Kidney tubule cell (primary cell): ENCODE results near the gene PHEX.

ENCODE experiments used
- DNase-seq: peaks from one replicate; pipeline ENCODE4 v3.0.0-alpha.2; 2018; ENCODE audit warnings: low spot score

The PHEX gene

DNA sequence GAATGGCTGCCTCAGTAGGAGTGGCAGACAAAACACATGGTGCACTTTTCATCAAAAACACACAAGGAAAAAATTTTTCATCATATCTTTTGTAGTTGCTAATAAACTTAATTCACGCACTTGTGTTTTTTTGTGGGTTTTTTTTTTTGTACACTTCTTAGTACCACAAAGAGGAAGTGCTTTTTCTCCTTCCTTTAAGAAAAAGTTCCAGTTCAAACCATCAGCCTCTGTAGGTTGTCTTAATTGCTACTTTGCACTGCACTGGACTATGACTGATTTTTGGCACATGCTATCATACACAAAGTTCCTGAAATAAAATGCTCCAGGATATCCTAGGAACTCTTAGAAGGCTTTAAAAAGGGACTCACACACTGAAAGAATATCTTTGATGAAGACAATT lies at the start of gene PHEX:
Gene PHEX (plus strand): TSS at position 242 of the 400 bp plus-strand sequence. CDS start 681 bp downstream, outside the sequence.
- DNase-seq = no peak

- DNase-seq = peak; percentile 82
These were observed 46.8 kb upstream of the PHEX start for GRCh38 chrX:21985332-21985777.

DNA sequence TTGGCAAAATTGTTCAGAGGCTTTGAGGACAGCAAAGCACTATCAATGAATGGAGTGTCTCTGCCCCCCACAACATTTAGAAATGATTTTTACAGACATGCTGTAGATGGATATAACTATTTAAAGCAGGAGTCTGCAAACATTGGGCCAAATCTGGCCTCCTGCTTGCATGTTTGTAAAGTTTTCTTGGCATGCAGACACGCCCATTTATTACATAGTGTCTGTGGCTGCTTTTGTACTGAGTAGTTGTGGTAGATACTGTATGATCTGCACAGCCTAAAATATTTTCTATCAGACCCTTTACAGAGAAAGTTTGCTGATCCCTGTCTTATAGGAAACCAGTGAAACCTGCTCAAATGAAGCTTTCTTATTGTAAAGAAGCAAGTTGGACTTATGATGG lies 45.5 kb upstream of the PHEX start:
- DNase-seq = no peak

- no peak for DNase-seq
These were observed 42.7 kb upstream of the PHEX start for GRCh38 chrX:21989384-21989783.

- DNase-seq = no peak
These were observed 41.3 kb upstream of the PHEX start for GRCh38 chrX:21990832-21991231.

DNA sequence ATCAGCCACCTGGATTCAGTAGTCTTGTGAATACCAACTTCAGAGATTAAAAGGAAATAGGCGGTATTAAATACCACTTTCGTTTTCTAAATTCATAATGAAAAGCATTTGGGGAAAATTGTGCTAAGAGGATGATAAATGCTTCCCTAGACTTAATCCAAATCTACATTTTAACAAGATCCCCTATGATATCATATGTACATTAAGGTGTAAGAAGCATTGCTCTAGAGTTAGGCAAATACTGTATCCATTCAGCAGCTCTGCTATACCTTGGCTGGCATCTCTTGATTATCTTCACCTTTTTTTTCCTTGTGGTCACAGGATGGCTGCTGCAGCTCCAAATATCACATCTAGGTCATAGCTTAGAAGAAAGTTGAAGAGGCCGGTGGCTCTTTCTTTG lies 40.6 kb upstream of the PHEX start:
- DNase-seq = no peak

DNA sequence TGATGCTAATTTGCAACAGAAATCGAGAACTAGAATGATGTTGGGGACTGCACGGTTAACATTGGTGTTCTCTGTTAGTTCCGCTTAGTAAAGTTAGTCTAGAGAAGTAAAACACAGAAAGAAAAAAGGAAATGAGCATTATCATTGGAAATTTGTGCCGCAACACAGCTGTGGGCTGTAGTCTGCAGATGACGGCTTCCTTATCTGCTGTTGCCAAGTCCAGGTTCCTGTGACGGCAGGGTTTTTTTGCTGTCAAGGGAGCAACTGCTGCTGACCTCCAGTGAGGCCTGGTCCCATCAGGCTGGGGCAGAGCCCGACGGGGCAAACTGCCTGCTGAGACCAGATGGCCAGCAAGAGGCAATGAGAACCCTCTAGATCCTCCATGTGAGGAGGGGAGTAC lies 38.9 kb upstream of the PHEX start:
- DNase-seq = no peak

GRCh38 chrX:21996872-21997455 lies 35.2 kb upstream of the PHEX start:
- no peak for DNase-seq

DNA sequence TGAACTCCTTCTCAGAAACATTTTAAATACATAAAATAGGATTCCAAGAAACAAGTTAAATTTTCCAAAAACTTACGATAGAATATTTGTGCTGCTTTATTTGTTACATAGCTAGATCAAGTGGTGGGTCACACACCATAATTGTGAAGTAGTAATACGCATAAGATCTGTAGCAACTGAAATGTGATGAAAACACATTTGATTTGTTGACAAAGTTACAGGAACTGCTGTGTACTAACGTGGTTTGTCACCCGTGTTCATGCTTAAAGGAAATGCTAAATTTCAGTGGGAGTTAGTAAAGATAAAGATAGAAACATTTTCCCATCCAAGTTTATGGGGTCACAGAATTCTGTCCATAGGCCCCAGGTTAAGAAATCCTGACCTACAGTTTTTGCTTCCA lies 34.1 kb upstream of the PHEX start:
- no peak for DNase-seq

DNA sequence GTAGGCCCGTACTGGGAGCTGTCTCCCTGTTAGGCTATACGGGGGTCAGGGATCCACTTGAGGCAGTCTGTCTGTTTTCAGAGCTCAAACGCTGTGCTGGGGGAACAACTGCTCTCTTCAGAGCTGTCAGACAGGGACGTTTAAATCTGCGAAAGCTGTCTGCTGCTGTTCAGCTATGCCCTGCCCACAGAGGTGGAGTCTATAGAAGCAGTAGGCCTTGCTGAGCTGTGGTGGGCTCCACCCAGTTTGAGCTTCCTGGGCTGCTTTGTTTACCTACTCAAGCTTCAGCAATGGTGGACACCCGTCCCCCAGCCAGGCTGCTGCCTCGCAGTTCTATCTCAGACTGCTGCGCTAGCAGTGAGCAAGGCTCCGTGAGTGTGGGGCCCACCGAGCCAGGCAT lies 27.3 kb upstream of the PHEX start:
- DNase-seq = no peak

GRCh38 chrX:22012051-22012450 lies 20.1 kb upstream of the PHEX start:
- DNase-seq = no peak

DNA sequence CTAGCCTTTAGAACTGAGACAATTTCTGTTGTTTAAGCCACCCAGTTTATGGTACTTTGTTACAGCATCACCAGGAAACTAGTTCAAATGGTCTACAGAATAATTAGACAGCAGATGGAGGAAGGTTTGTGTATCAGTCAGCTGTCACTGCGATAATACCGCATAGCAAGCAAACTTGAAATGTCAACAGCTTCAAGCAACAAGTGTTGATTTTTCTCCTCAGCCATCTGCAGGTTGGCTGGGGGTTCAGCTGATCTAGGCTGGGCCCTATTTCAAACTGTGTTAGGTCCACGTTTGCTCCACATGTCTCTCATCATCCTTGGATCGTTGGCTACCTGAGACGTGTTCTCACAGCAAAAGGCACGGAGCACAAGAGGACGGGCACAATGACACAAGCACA lies 19.2 kb upstream of the PHEX start:
- DNase-seq = no peak

GRCh38 chrX:22015139-22015750 lies 16.9 kb upstream of the PHEX start:
- no peak for DNase-seq

GRCh38 chrX:22021751-22022324 lies 10.3 kb upstream of the PHEX start:
- no peak for DNase-seq

- DNase-seq = no peak
These were observed 7.5 kb upstream of the PHEX start for GRCh38 chrX:22024577-22024976.

DNA sequence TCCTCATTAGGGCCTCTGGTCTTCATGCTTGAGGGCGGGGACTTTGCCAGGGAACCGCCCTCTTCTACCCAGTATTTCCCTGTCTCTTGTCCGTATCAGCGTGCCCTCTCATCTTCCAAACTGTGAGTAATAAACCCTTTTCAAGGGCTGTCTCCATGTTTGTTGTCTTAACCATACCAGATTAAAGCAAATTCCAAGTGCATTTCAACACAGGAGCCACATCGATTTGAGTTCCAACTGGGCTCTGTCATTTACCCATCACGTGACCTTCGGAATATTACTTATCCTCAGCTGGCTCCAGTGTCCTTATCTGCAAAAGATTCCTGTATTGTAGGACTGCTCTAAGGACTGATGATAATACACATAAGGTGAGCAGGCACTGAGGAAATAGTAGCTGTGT lies 6.4 kb upstream of the PHEX start:
- no peak for DNase-seq

DNA sequence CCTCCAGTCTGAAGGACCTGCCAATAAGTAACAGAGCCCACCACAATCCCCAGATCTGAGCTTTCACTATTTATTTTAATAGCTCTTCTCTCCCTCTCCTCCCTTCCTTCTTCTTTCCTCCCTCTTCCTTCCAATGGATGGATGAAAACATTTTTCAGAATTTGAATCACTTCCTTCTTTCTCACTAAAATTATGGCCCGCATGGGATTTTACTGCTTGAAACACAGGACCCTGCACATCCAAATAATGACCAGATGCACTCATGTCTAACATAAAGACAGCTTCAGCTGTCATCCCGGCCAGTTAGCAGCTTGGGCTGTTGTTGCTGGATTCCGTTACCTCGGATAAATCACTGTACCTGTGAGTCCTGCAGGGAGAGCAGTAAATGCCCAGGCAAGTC lies 5.4 kb upstream of the PHEX start:
- DNase-seq = no peak

DNA sequence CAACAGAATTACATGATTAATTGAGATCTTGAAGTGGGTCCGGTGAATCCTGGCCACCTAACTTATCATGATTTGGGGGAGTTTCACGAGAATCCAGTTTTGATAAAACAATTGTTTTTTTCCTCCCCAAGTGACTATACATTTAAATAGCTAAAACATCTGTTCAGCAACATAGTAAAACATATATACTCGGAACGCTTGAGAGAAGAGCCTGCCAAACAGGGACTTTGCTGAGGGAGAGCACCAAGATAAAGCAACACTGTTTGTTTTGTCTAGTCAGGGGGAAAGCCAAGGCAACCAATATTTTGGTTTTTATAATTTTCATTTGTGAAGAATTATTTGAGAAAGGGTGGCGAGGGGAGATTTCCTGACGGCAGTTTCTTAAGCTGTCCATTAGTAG lies 381 bp downstream of the PHEX start:
- no peak for DNase-seq

GRCh38 chrX:22033818-22034217 lies 1.7 kb downstream of the PHEX start:
- no peak for DNase-seq

- no peak for DNase-seq
These were observed 3.1 kb downstream of the PHEX start for GRCh38 chrX:22035236-22035635.

DNA sequence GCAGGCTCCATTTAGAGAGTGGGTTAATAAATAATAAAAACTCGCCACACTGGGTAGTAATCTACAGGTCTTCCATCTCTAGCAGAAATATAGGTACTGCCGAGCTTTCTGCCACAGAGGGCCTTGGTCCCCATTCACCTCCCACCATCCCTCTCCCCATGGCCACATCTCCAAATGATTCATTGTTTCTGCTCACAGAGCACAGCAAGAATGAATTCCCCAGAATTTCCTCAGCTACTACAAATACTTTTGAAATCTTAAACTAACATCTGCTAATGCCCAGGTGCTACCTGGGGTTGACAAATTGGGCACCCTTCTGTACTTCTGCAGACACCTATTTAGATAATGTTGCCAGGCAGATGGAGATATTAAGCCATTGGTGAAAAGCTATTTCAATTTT lies 5.1 kb downstream of the PHEX start:
- DNase-seq = no peak

DNA sequence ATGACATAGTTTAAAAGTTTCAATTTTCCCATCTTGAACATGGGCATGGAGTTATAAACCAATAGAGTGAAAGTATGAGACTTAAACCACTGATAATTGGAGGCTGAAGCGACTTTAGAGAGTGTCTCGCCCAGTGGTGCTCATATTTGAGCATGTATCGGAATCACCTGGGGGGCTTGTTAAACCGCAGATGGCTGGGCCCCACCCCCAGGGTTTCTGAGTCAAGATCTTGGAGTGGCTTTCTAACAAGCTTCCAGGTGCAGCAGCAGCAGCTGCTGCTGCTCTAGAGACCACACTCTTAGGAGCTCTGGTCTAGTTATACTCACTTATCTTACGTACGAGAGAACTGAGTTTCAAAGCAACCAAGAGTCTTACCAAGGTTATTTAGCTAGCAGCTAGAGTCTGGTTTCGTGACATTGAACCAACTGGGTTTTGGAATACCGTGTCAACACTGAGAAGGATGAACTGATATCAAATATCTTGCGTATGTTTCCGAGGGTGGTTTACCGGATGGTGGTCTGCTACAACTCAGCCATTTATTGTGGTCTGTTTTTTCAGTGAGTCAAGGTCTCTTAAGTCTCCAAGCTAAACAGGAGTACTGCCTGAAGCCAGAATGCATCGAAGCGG lies 5.9 kb downstream of the PHEX start:
- no peak for DNase-seq

GRCh38 chrX:22039541-22039940 lies 7.4 kb downstream of the PHEX start:
- no peak for DNase-seq
